Choroid plexus epithelial cell (primary cell): ENCODE measurements around the gene FERMT3.

Experiments used
- DNase-seq: peaks from one replicate; pipeline ENCODE4 v3.0.0-alpha.2; 2010; ENCODE audit warnings: low read depth
- H3K4me3 ChIP-seq: 2 replicates; pipeline ENCODE4 v1.5.1; 2011; ENCODE audit warnings: low read depth, mild to moderate bottlenecking, control low read depth, low read length, moderate library complexity
- TF ChIP-seq, protein P1 (sequence below): conservative IDR thresholded peaks from 2 replicates; pipeline ENCODE4 v1.5.1; 2011; ENCODE audit warnings: low read depth, mild to moderate bottlenecking, control low read depth, inconsistent platforms, low read length, moderate library complexity

Gene FERMT3

DNA sequence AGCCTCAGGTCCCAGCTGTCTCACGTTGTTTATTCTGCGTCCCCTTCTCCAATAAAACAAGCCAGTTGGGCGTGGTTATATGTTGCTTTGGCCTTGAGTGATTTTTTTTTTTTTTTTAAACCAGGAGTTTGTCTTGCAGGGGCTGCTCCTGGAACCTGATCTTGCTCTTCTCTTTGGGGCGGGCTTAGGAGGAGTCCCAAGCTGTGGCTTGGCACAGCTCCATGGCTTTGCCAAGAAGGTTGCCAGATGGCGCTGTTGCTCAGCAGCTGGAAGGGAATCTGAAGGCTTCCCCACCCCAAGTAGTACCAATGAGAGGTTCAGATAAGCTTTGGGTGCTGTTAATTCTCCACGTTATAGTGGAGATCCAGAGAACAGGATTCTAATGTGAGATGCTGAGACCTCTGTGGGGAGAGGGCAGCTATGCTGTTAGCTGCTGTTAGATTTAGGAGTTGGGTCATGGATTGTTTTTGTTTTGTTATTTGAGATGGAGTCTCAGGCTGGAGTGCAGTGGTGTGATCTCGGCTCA is 2.0 kb upstream of the FERMT3 start:
- peak; percentile 99 for DNase-seq
- TF ChIP-seq, protein P1, sequence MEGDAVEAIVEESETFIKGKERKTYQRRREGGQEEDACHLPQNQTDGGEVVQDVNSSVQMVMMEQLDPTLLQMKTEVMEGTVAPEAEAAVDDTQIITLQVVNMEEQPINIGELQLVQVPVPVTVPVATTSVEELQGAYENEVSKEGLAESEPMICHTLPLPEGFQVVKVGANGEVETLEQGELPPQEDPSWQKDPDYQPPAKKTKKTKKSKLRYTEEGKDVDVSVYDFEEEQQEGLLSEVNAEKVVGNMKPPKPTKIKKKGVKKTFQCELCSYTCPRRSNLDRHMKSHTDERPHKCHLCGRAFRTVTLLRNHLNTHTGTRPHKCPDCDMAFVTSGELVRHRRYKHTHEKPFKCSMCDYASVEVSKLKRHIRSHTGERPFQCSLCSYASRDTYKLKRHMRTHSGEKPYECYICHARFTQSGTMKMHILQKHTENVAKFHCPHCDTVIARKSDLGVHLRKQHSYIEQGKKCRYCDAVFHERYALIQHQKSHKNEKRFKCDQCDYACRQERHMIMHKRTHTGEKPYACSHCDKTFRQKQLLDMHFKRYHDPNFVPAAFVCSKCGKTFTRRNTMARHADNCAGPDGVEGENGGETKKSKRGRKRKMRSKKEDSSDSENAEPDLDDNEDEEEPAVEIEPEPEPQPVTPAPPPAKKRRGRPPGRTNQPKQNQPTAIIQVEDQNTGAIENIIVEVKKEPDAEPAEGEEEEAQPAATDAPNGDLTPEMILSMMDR = peak; percentile 83
- no peak overlapping the region for H3K4me3 ChIP-seq

DNA sequence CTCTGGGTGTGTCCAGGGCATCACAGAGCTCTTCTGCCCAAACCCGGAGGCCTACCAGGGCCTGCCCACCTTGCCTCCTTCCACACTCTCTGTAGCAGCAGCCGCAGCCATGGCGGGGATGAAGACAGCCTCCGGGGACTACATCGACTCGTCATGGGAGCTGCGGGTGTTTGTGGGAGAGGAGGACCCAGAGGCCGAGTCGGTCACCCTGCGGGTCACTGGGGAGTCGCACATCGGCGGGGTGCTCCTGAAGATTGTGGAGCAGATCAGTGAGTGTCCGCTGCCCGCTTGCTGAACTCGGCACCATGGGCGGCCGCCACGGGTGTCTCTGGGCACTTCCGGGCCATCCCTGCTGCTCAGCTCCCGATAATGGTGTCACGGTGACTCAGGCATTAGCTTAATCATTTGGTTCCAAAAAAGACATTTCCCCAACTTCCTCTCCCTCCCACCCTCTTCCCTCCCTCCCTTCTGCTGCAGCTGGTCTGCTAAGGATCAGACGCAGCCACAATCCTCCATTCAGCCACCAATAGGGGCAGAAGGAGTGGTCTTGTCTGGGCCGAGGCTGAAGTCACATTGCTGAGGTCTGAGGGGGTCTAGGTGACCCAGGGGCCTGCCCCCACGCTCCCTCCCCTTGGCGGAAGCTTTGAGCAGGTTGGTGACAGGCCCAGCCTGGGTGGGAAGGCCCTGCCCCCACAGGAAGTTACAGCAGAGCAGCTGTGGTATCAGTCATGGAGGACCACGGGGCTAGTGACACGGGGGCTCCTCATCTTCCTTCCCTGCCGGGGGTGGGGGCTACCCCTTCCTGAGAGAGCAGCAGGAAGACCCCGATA is 950 bp downstream of the FERMT3 start:
- H3K4me3 ChIP-seq = peak overlapping the region; percentile 1
- peak; percentile 82 for DNase-seq
- TF ChIP-seq, protein P1 = peak; percentile 22

DNA sequence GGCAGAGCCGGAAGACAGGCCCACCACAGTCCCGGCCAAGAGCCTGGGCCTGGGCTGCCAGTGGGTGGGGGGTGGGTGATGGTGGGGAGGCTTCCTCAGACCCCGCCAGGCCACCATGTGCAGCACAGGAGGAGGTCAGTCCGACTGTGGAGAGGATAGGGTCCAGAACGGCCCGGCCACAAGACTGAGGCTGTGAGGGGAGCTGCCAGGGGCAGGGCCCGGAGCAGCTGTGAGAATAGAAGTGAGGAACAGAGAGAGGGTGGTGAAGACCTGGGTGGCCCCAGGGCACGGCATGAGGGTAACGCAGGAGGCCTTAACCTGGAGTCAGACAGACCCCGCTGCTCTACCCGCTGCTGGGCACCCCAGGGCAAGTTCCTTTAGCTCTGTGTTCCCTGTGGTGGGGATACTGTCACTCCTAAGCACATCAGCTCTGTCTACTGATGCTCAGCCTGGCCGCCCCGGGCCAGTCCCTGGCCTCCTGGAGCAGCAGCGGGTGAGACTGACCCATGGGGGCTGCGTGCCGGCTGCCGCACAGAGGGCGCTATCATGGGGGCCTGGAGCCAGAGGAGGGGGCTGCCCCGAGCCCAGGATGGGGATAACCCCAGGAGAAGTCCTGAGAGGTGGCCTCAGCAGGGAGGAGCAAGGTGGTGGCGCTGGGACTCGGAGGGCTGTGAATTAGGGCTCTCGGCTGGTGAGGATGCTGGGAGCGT is 1.7 kb downstream of the FERMT3 start:
- TF ChIP-seq, protein P1 = no peak
- peak overlapping the region; percentile 1 for H3K4me3 ChIP-seq
- DNase-seq = no peak

DNA sequence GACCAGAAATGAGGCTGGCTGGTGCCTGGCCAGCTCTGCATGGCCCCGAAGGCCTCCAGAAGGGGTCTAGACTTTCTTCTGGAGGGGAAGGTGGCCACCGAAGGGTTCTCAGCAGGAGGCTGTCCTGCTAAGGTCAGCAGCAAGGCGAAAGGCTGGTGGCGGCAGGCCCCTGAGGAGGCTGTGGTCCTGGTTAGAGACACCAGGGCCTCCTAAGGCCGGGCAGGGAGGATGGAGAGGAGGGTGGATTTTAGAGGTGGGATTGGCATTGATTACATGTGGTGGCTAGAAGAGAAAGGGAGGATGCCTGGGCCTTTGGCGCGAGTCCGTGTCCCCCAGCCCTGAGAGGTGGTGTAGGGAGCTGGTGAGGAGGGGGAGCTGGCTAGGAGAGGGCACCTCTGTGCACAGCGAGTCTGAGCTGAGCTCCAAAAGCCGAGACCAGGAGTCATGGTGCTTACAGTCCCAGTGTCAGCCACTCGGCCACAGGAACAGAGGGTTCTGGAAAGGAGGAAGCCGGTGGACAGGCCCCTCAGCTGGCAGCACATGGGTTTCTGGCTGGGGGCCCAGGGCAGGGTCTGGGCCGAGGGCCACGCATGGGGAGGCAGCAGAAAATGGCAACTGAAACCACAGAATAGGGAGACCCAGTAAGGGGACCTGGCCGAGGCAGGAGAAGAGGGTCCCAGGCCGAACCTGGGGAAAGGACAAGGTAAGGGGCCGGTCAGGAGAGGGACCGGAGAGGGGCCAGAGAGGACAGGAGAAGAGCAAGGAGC is 2.5 kb downstream of the FERMT3 start:
- no peak overlapping the region for H3K4me3 ChIP-seq
- no peak for DNase-seq
- TF ChIP-seq, protein P1 = no peak

DNA sequence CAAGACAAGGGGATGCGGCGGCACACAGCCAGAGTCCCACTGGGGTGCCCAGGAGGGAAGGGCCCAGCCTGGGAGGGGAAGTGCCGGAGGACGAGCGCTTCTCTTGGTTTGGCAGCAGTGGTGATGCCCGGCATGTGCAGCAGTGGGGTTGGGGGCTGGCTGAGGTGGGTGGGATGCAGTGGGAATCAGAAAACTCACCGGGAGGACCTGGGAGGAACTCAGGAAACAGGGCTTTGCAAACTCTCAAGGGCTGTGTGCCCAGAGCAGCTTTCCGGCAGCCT is 3.0 kb downstream of the FERMT3 start:
- H3K4me3 ChIP-seq = no peak overlapping the region
- no peak for DNase-seq
- TF ChIP-seq, protein P1 = no peak

DNA sequence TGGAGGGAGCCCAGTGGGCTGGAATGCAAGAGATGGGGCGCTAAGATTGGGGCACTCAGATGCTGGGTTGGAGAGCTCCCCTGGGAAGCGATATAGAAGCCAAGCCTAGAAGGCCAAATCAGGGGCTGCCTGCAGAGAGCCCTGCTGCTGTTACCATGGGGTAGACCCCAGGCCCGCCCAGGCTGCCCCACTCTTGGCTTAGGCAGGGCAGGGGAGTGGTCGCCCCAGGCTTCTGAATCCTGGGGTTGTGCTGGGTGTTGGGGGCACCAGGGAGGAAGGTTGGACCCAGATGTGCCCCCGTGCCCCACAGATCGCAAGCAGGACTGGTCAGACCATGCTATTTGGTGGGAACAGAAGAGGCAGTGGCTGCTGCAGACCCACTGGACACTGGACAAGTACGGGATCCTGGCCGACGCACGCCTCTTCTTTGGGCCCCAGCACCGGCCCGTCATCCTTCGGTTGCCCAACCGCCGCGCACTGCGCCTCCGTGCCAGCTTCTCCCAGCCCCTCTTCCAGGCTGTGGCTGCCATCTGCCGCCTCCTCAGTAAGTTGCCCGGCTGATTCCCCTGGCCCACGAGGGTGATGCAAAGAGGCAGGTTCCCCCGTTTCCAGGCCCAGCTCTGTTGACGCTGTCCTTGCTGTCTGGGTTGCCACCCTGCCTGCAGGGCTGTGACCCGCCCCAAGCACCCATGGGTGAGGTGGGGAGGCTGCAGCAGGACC is 3.9 kb downstream of the FERMT3 start:
- no peak overlapping the region for H3K4me3 ChIP-seq
- no peak for DNase-seq
- TF ChIP-seq, protein P1 = no peak
